GM19452 (cell line): ENCODE measurements around the gene ANGPT4.

ENCODE experiments used
- ATAC-seq: cut with Tn5 transposase; IDR thresholded peaks from one replicate; pipeline ENCODE4 v1.9.1; 2021; ENCODE audit not compliant: unreplicated experiment

The ANGPT4 gene

DNA sequence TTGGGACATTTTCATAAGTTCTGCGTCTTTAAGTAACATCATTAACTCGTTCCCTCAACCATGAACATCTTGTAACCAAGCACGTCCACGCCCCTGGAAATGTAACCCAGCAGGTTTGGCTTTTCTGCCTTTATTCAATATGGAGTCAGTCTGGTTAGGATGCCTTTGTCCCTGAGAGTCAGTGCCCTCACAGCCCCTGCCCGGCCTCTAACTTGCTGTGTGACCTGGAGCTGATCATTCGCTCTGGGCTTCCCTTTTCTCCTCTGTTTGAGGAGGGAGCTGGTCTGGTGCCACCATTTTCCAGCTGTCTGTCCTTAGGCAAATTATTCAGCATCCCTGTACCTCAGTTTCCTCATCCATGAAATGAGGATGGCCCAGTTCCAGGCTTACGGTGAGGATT, 26.5 kb upstream of the ANGPT4 start:
- ATAC-seq: no peak

DNA sequence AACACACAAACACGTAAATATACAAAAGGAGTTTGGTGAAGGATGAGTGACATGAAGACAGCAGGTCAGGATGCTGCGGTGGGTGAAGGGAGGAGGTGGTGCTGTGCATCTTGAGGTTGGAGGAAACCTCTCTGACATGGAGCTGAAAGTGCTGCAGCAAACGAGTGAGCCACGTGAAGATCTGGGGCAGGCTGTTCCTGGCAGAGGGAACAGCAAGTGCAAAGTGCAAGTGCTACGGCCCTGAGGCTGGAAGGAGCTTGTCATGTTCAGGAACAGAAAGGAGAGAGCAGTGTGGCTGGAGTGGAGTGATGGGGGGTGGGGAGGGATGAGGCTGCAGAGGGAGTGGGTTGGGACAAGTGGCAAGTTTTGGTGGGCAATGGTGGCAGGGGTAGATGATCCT, 24.8 kb upstream of the ANGPT4 start:
- no peak for ATAC-seq

GRCh38 chr20:939606-940005, 23.5 kb upstream of the ANGPT4 start:
- no peak for ATAC-seq

DNA sequence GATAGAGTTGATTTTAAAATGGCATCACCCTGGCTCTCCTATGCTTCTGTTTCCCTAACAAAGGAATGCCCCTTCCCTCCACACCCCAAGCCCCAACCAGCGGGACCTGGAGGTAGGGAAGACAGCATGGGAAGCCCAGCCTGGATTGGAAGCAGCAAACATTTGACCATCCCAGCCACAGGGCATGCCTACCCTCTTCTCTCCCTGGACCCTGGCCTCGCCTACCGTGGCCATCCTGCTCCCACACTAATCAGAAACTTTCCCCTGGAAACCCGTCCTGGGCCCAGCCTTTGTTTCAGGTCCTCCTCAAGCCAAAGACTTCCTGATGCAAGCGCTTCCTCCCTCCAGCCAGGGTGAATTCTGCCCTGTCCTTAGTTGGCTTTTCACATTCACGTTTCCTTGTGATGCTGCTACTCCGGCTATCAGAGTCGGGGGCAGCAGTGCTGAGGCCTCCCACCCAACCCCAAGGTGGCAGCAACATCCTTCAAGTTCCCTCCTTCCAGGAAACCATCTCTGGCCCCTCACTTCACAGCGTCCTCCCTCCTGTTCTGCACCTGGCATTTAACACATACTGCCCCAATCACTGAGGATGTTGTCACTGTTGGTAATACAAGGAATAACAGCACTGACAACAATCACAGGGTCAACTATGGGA, 18.2 kb upstream of the ANGPT4 start:
- ATAC-seq: no peak

DNA sequence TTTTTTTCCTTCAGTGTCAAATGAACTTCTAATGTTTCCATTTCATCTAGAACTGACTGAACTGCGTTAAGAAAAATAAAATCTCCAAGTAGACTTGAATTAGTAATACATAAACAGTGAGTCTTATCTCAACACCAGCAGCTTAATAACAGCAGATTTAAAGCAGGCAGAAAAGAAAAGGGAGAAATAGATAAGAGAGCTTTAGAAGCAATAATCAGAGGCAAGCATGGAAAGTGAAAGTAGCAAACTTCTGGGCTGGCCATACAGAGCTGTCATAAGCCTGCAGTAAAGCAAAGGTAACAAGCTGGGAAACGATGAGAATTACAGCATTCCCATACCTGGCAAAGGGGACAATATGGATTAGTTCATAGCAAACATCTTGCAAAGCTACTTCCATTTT, 16.9 kb upstream of the ANGPT4 start:
- no peak for ATAC-seq

- ATAC-seq: no peak
These were observed 15.3 kb upstream of the ANGPT4 start for GRCh38 chr20:931401-931800.

DNA sequence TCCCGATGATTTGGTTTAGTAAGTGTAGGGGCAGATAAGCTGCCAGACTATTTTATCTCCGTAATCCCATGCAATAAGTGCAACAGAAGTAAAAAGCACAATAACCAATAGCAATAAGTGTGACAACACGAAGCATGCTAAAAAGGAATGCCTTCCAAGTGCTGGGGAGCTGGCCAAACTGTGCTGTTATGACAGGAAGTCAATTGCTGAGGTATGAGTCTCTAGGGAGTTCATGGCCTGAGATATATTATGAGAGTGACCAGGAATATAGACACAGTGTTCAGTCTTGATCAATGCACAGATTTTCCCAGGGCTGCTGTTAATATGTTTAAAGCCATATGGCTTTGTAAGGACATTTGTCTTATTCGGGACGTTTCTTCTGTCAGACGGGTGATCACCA, 10.5 kb upstream of the ANGPT4 start:
- ATAC-seq: no peak

DNA sequence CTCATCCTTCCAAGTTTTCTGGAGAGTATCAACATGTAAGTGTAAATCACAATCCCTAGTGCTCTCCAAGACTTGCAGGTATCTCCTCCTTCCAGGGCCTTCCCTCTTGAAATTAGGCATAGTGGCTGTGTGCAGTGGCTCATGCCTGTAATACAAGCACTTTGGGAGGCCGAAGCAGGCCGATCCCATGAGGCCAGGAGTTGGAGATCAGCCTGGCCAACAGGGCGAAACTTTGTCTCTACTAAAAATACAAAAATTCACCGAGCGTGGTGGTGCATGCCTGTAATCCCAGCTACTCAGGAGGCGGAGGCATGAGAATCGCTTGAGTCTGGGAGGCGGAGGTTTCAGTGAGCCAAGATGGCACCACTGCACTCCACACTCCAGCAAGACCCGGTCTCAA, 9.4 kb upstream of the ANGPT4 start:
- ATAC-seq: no peak

GRCh38 chr20:924639-925038, 8.5 kb upstream of the ANGPT4 start:
- no peak for ATAC-seq

DNA sequence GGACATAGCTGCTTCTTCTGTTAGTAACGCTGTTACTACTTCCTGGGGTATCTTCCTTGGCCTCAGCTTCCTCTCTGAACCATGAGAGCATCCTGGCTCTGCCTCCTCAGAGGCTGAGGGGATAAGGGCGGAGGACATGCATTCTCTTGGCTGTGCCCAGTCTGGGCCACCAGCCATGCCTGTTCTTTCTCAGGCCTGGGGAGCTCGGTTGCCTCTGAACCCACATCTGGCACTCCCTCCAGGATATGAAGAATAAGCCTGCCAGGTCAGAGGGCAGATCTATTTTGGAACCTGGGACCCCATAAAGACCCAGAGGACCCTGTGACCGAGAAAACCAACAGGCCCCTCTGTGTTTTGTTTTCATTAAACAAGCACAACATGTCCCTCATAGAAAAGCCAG, 6.6 kb upstream of the ANGPT4 start:
- ATAC-seq: no peak

- ATAC-seq: no peak
These were observed 4.9 kb upstream of the ANGPT4 start for GRCh38 chr20:921068-921467.

DNA sequence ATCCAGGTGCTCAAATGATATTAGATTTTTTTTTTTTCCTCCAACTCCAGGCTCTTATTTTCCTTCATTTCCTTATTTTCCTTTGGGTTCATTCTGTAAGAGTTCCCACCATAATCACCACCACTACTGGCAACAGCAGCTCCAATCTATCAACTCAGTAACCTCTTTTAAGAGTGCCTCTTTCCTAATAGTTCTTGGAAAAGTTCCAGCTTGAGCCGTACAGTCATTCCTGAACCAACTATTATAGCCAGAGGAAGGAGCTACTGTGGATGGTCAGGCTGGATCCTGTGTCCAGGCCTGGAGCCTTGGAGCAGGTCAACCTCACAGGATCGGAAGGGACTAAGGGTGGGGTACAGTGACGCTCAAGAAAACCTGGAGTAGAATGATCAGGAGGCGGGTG, 4.2 kb upstream of the ANGPT4 start:
- ATAC-seq: no peak

DNA sequence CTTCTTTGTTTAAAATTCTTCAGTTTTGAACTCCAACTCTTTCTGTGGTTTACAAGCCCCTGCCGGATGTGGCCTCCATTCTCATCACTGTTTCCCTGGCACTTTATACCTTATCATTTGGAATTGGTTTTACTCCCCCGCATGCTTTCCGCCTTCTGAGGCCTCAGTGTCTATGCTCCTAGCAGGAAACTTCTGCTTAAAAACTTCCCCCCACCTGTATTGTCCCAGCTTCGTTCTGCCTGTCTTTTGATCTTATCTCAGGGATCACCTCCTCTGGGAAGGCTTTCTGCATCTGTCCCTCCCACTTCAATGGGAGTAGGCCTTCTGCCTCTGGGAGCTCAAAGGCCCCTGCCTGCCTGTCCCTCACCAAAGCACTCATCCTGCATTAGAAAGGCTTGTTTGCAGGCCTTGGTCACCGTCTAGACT, 3.4 kb upstream of the ANGPT4 start:
- ATAC-seq: no peak

- ATAC-seq: no peak
These were observed 1.3 kb upstream of the ANGPT4 start for GRCh38 chr20:917416-917815.

DNA sequence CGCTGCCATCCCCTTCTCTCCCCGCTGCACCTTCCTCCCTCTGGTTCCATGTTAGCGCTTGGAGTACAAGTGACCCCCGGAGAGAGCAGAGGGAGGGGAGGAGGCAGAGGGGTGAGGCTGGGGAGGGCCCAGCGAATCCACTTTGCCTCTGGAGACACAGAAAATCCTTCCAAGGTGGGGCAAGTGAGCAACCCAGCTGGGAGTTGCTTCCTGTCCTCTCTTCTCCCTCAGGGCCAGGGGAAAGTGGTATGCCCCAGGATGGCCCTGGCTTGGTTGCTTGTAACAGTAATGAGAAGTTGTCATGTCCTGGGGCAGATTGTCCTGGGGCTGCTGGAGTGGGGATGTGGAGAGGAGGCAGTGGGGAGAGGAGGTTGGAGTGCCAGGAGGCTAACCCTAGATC, 691 bp upstream of the ANGPT4 start:
- no peak for ATAC-seq

GRCh38 chr20:914727-915498, 1.2 kb downstream of the ANGPT4 start:
- no peak for ATAC-seq

- ATAC-seq: no peak
These were observed 2.8 kb downstream of the ANGPT4 start for GRCh38 chr20:913306-913849.

DNA sequence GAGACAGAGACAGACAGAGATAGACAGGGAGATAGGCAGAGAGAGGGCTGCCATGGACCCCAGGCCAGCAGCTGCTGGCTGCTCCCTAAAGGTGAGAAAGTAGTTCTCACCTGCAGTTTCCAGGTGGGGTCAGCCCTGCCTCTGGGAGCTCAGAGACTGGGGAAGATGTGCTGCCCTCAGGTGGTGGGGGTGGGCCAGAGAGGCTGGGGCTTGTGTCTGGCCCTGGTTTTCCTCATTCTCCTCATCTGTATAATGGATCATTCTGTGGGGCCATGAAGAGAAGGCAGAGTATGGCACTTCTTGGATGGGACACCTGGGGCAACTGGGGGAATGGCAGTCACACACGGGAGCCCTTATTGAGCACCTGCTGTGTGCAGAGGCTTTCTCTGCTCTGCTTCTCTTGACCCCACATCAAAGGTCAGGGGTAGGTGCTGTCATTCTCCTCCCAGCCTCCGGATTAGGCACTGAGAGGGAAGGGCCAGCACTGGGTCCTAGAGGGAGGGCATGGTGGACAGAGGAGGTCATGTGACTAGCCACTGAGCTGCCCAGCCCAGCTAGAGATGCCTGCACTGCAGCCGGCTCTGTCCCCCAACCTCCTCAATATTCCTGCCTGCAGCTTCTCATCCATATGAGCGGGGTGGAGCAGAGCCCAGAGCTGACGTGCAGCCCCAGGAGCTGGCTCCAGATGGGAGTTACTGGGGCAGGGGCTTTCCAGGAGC, 4.1 kb downstream of the ANGPT4 start:
- ATAC-seq: no peak

GRCh38 chr20:910870-911770, 5.0 kb downstream of the ANGPT4 start:
- no peak for ATAC-seq

DNA sequence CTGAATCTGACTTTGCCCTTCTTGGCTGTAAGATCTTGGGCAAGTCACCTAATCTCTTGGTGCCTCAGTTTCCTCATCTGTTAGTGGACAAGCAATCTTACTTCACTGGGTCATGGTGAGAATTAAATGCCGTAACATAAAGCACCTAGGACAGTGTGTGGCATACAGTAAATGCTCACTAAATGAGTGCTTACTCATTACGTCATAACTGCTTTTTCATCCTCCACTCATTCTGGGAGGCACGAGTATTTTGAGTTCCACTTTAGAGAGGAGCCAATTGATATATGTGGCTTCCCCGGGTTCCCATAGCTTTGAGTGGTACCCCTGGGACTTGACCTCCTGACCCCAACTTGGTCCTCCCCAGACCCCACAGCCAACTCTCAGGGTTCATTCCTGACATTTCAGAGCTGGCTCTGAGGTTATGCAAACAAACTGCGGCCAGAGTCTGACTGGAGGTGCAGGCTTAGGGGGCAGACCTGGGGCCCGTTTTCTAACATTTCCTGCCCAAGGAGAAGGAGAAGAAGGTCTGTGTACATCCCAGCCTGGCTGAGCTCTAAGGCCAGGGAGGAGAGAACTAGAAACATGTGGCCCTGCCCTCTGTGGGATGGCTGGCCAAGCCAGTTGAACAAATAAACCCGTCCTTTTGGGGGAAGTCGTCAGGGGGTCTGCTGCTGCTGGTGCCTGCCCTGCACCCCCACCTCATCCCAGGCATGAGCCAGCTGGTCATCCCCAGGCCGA, 5.8 kb downstream of the ANGPT4 start:
- ATAC-seq: no peak
